SK-N-SH (cell line): Measurements from ENCODE around the gene CD200R1. TPM values are rescaled to one million over a fixed set of nuclear protein-coding genes. Genes with fewer than 3 reads are reported as not detected.

Experiments used
- CTCF ChIA-PET: fragments of 300-600, 350-600 bp; formaldehyde crosslinking; extraction: SDS; loops from one replicate; lab custom pipeline; 2021; lab: Yijun Ruan, JAX
- POLR2A ChIA-PET: fragments of 350-600 bp; sonication (Branson Sonifier 250); formaldehyde crosslinking; extraction: SDS; loops from one replicate; lab custom pipeline; 2020; ENCODE audit warnings: antibody characterized with exemption, inconsistent platforms; lab: Yijun Ruan, JAX
- DNase-seq: peaks from one replicate; pipeline ENCODE4 v3.0.0; 2012
- H2AFZ ChIP-seq: fragments of 200-600 bp; sonication (generic); 2 replicates; pipeline ENCODE4 v1.8.1; 2016; ENCODE audit warnings: antibody characterized with exemption, mild to moderate bottlenecking, low read depth
- H3F3A ChIP-seq: fragments of 200-600 bp; sonication (generic); replicated peaks from 2 replicates; pipeline ENCODE3; 2016; ENCODE audit warnings: antibody characterized with exemption, mild to moderate bottlenecking; ENCODE audit not compliant: insufficient read depth
- H3K27ac ChIP-seq, 2 experiments: fragments of 200-500 bp in 1 of 2; fragments of 200-600 bp in 1 of 2; sonication (Bioruptor generic) in 1 of 2; sonication (generic), shearing (Covaris generic) in 1 of 2; 2 replicates each; pipeline versions ENCODE4 v1.5.1 to v1.6.1; 2014 to 2016; ENCODE audit warnings: low read depth in 2 of 2, inconsistent platforms in 1 of 2, low read length in 1 of 2, mild to moderate bottlenecking in 1 of 2, mixed read lengths in 1 of 2
- H3K27me3 ChIP-seq: fragments of 200-600 bp; sonication (generic), shearing (Covaris generic); 2 replicates; pipeline ENCODE4 v1.6.1; 2016; ENCODE audit warnings: mixed run types; ENCODE audit not compliant: insufficient read depth
- H3K36me3 ChIP-seq, 2 experiments: fragments of 200-500 bp in 1 of 2; fragments of 200-600 bp in 1 of 2; sonication (Bioruptor generic) in 1 of 2; sonication (generic) in 1 of 2; replicated peaks in 1 of 2; 2 replicates each; pipeline versions ENCODE3 to v1.5.1; 2014 to 2016; ENCODE audit warnings: low read length in 1 of 2, mild to moderate bottlenecking in 1 of 2; ENCODE audit not compliant: insufficient read depth in 2 of 2, control insufficient read depth in 1 of 2
- H3K4me1 ChIP-seq, 2 experiments: fragments of 200-500 bp in 1 of 2; fragments of 200-600 bp in 1 of 2; sonication (Bioruptor generic) in 1 of 2; sonication (generic), shearing (Covaris generic) in 1 of 2; 2 replicates each; pipeline versions ENCODE4 v1.5.1 to v1.6.1; 2014 to 2016; ENCODE audit warnings: low read depth in 1 of 2, low read length in 1 of 2, mixed run types in 1 of 2; ENCODE audit not compliant: insufficient read depth in 2 of 2, control insufficient read depth in 1 of 2
- H3K4me2 ChIP-seq: fragments of 200-600 bp; sonication (generic), shearing (Covaris generic); 2 replicates; pipeline ENCODE4 v1.6.1; 2017; ENCODE audit warnings: mixed run types
- H3K4me3 ChIP-seq, 2 experiments: fragments of 200-500 bp in 1 of 2; fragments of 200-600 bp in 1 of 2; sonication (Bioruptor generic) in 1 of 2; sonication (generic), shearing (Covaris generic) in 1 of 2; 2 replicates each; pipeline versions ENCODE4 v1.5.1 to v1.8.1; 2014 to 2016; ENCODE audit warnings: low read depth in 2 of 2, inconsistent platforms in 1 of 2, low read length in 1 of 2, mild to moderate bottlenecking in 1 of 2, mixed read lengths in 1 of 2, moderate library complexity in 1 of 2
- H3K79me2 ChIP-seq: fragments of 200-600 bp; sonication (generic); 2 replicates; pipeline ENCODE4 v1.8.1; 2017; ENCODE audit warnings: mild to moderate bottlenecking; ENCODE audit not compliant: insufficient read depth
- H3K9ac ChIP-seq: fragments of 200-600 bp; sonication (generic); 2 replicates; pipeline ENCODE4 v1.6.1; 2017; ENCODE audit warnings: mixed run types
- H3K9me2 ChIP-seq: fragments of 200-600 bp; sonication (generic); 2 replicates; pipeline ENCODE4 v1.6.1; 2017; ENCODE audit warnings: mixed run types
- H3K9me3 ChIP-seq: fragments of 200-600 bp; sonication (generic); 2 replicates; pipeline ENCODE4 v1.6.1; 2017; ENCODE audit warnings: mixed run types, mild to moderate bottlenecking, moderate library complexity
- H4K20me1 ChIP-seq: fragments of 200-600 bp; sonication (generic); 2 replicates; pipeline ENCODE4 v1.6.1; 2017; ENCODE audit warnings: mild to moderate bottlenecking, mixed run types; ENCODE audit not compliant: insufficient read depth
- CTCF ChIP-seq: fragments of 200-600 bp; sonication (generic); IDR thresholded peaks from 2 replicates; pipeline ENCODE4 v1.6.1; 2017; ENCODE audit warnings: antibody characterized with exemption, mild to moderate bottlenecking, moderate library complexity
- FOSL2 ChIP-seq: IDR thresholded peaks from 2 replicates; pipeline ENCODE4 v1.4.0; 2012; ENCODE audit warnings: low read depth, mild to moderate bottlenecking, moderate library complexity, borderline replicate concordance
- FOXJ3 ChIP-seq: sonication (generic); formaldehyde crosslinking; IDR thresholded peaks from 2 replicates; pipeline ENCODE4 v1.5.1; 2020; ENCODE audit warnings: mild to moderate bottlenecking, missing genetic modification reagents
- FOXM1 ChIP-seq: IDR thresholded peaks from 2 replicates; pipeline ENCODE4 v1.4.0; 2012; ENCODE audit warnings: low read depth, mild to moderate bottlenecking
- GATA2 ChIP-seq: sonication (generic); formaldehyde crosslinking; IDR thresholded peaks from 2 replicates; pipeline ENCODE4 v1.5.0; 2020; ENCODE audit warnings: mild to moderate bottlenecking, missing genetic modification reagents
- IRF3 ChIP-seq: fragments of 150-350 bp; IDR thresholded peaks from 2 replicates; pipeline ENCODE4 v1.6.1; 2016; ENCODE audit warnings: mild to moderate bottlenecking, low read depth, low read length
- JUND ChIP-seq: IDR thresholded peaks from 2 replicates; pipeline ENCODE4 v1.4.0; 2012
- MEF2A ChIP-seq: IDR thresholded peaks from 2 replicates; pipeline ENCODE4 v1.4.0; 2012; ENCODE audit warnings: low read depth, borderline replicate concordance
- MXI1 ChIP-seq: IDR thresholded peaks from 2 replicates; pipeline ENCODE4 v1.6.1; 2012; ENCODE audit warnings: mild to moderate bottlenecking, low read depth, low read length, improper control_type of control experiment
- NRF1 ChIP-seq: IDR thresholded peaks from 2 replicates; pipeline ENCODE4 v1.6.1; 2012; ENCODE audit warnings: low read depth, mild to moderate bottlenecking, low read length
- PBX3 ChIP-seq: IDR thresholded peaks from 2 replicates; pipeline ENCODE4; 2012
- POLR2AphosphoS5 ChIP-seq: IDR thresholded peaks from 2 replicates; pipeline ENCODE4 v1.6.1; 2012; ENCODE audit warnings: low read depth, low read length
- RAD21 ChIP-seq: IDR thresholded peaks from 2 replicates; pipeline ENCODE4 v1.6.1; 2012; ENCODE audit warnings: mild to moderate bottlenecking, low read length
- RFX5 ChIP-seq: IDR thresholded peaks from 2 replicates; pipeline ENCODE4 v1.6.1; 2012; ENCODE audit warnings: mild to moderate bottlenecking, improper control_type of control experiment, low read length
- RXRA ChIP-seq: IDR thresholded peaks from 2 replicates; pipeline ENCODE4 v1.4.0; 2012; ENCODE audit warnings: low read depth, mild to moderate bottlenecking, borderline replicate concordance
- TAF1 ChIP-seq: IDR thresholded peaks from 2 replicates; pipeline ENCODE4 v1.6.1; 2012; ENCODE audit warnings: low read depth, mild to moderate bottlenecking, low read length, moderate library complexity, borderline replicate concordance
- TEAD4 ChIP-seq: IDR thresholded peaks from 2 replicates; pipeline ENCODE4 v1.4.0; 2012; ENCODE audit warnings: mild to moderate bottlenecking, borderline replicate concordance; ENCODE audit not compliant: insufficient read depth
- USF1 ChIP-seq: IDR thresholded peaks from 2 replicates; pipeline ENCODE4 v1.4.0; 2012; ENCODE audit warnings: low read depth, borderline replicate concordance
- USF2 ChIP-seq: fragments of 150-350 bp; IDR thresholded peaks from 2 replicates; pipeline ENCODE4 v1.6.1; 2017; ENCODE audit warnings: antibody characterized with exemption, low read length, low read depth, borderline replicate concordance
- ZBTB33 ChIP-seq: IDR thresholded peaks from 2 replicates; pipeline ENCODE4 v1.4.0; 2012; ENCODE audit warnings: low read depth, borderline replicate concordance
- polyA plus RNA-seq, 3 experiments: library from polyadenylated mRNA; depleted of rRNA; stranded (reverse); fragments of >200 nt; gene quantifications; 2 replicates each; pipeline ENCODE4 v1.2.3, GENCODE V29; 2012

Gene CD200R1
- polyA plus RNA-seq, 1 of the 3 experiments (the other 2 are of a cell fraction) = 0.02 TPM

- Histone ChIP-seq H2AFZ (no peak overlapping the region), H3K4me2 (no peak overlapping the region), H3K27me3 (no peaks in the 10 kb centered on the region), H4K20me1 (no peaks in the 10 kb centered on the region), H3K79me2 (no peaks in the 10 kb centered on the region), H3K4me1 (no peaks in the 10 kb centered on the region), H3K4me3 (no peak overlapping the region), H3F3A (no peaks in the 10 kb centered on the region), H3K9me3 (peaks cover 6% of the 10 kb centered on the region; the same call in 1 of the 2 replicates), H3K27ac (no peak overlapping the region), H3K9me2 (no peaks in the 10 kb centered on the region), H3K9ac (no peak overlapping the region), H3K36me3 (no peaks in the 10 kb centered on the region)
- ChIA-PET CTCF (no interaction called here), POLR2A (no interaction called here)
- no peak for DNase-seq
- no peak for TF ChIP-seq IRF3
- no peak for TF ChIP-seq FOXJ3
- TF ChIP-seq RFX5 = no peak
- no peak for TF ChIP-seq TEAD4
- TF ChIP-seq RAD21 = no peak
- TF ChIP-seq USF2 = no peak
- no peak for TF ChIP-seq FOXM1
- TF ChIP-seq RXRA = no peak
- TF ChIP-seq FOSL2 = no peak
- no peak for TF ChIP-seq NRF1
- TF ChIP-seq PBX3 = no peak
- TF ChIP-seq GATA2 (CRISPR knock-in tag) = no peak
- no peak for TF ChIP-seq MXI1
- no peak for TF ChIP-seq POLR2AphosphoS5
- TF ChIP-seq MEF2A = no peak
- TF ChIP-seq TAF1 = no peak
- no peak for TF ChIP-seq ZBTB33
- no peak for TF ChIP-seq USF1
- TF ChIP-seq CTCF = no peak
- TF ChIP-seq JUND = no peak
Observed at GRCh38 chr3:112908252-112908651, 66.7 kb downstream of the CD200R1 start.
